Measurements from ENCODE around the gene PPM1L. TPM values are rescaled to one million over a fixed set of nuclear protein-coding genes. Genes with fewer than 3 reads are reported as not detected.

The PPM1L gene
- total and polyA plus RNA-seq, 2 of the 13 experiments (the other 11 are each of a cell fraction or from before 2014, with no cell fraction given) = 0.22 to 1.4 TPM

- TF ChIP-seq, protein P1, sequence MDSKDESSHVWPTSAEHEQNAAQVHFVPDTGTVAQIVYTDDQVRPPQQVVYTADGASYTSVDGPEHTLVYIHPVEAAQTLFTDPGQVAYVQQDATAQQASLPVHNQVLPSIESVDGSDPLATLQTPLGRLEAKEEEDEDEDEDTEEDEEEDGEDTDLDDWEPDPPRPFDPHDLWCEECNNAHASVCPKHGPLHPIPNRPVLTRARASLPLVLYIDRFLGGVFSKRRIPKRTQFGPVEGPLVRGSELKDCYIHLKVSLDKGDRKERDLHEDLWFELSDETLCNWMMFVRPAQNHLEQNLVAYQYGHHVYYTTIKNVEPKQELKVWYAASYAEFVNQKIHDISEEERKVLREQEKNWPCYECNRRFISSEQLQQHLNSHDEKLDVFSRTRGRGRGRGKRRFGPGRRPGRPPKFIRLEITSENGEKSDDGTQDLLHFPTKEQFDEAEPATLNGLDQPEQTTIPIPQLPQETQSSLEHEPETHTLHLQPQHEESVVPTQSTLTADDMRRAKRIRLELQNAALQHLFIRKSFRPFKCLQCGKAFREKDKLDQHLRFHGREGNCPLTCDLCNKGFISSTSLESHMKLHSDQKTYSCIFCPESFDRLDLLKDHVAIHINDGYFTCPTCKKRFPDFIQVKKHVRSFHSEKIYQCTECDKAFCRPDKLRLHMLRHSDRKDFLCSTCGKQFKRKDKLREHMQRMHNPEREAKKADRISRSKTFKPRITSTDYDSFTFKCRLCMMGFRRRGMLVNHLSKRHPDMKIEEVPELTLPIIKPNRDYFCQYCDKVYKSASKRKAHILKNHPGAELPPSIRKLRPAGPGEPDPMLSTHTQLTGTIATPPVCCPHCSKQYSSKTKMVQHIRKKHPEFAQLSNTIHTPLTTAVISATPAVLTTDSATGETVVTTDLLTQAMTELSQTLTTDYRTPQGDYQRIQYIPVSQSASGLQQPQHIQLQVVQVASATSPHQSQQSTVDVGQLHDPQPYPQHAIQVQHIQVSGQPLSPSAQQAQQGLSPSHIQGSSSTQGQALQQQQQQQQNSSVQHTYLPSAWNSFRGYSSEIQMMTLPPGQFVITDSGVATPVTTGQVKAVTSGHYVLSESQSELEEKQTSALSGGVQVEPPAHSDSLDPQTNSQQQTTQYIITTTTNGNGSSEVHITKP (CRISPR knock-in tag; IDR thresholded peaks at IDR 0.05; ENCODE audit: low read depth) = no peak
- TF ChIP-seq YEATS4 (CRISPR knock-in tag; IDR thresholded peaks at IDR 0.05; ENCODE audit: borderline replicate concordance) = no peak
- no peak for TF ChIP-seq FOXJ3 (CRISPR knock-in tag; IDR thresholded peaks at IDR 0.05; ENCODE audit: borderline replicate concordance)
Measured at GRCh38 chr3:161070980-161071663, 315.1 kb downstream of the PPM1L start (continued).

DNA sequence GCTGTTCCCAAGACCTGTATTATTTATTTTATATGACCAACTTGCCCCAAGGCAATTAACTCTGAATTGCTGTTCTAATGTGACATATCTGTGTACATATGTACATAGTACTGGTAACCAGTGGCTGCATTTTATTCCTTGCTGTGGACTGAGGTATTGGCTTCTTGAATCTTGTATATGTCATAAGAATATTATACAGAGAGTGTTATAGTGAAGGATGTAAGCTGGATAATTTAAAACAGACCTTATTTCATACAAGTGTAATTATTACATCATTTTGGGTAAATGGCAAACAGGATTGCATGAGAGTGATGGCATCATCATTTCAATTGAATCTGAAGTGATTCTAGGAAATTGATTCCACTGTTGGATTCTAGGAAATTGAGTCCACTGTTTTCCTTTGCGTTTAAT is 316.2 kb downstream of the PPM1L start:
- Histone ChIP-seq H3K27ac (ENCODE audit: extremely low read length, insufficient read depth, low read length) (no peak overlapping the region), H2AFZ (ENCODE audit: low read length) (no peak overlapping the region), H4K20me1 (ENCODE audit: insufficient read depth, low read length) (no peaks in the 10 kb centered on the region), H3K4me2 (ENCODE audit: low read depth, low read length) (no peak overlapping the region), H3K9me3 (ENCODE audit: low read length) (no peaks in the 10 kb centered on the region), H3K79me2 (ENCODE audit: insufficient read depth, low read length) (no peaks in the 10 kb centered on the region), H3K9ac (ENCODE audit: insufficient read depth, low read depth, low read length) (no peak overlapping the region), H3K36me3 (replicated peaks in 1 of 2; ENCODE audit: control insufficient read depth in 1 of 2, insufficient read depth in 2 of 2, low read length in 2 of 2) (no peaks in the 10 kb centered on the region), H3K27me3 (ENCODE audit: control insufficient read depth in 1 of 2, insufficient read depth in 2 of 2, low read length in 2 of 2) (no peaks in the 10 kb centered on the region), H3K4me3 (replicated peaks in 1 of 3; ENCODE audit: insufficient read depth in 1 of 3, low read depth in 2 of 3, low read length in 3 of 3) (no peak overlapping the region), H3K4me1 (ENCODE audit: insufficient read depth, low read length) (no peaks in the 10 kb centered on the region)
- CTCF ChIA-PET (ENCODE audit: low intra/inter-chr PET ratio, low total read pairs) = no interaction called here
- BruUV-seq (replicated peaks) = no TSS peak
- ATAC-seq (no peak), DNase-seq (ENCODE audit: low spot score) (no peak), FAIRE-seq (no peak)
- peak; percentile 20; the same call in 1 of the 2 replicates for TF ChIP-seq ATF7 (IDR thresholded peaks at IDR 0.05)
- no peak for TF ChIP-seq ATF7 (CRISPR knock-in tag; IDR thresholded peaks at IDR 0.05)
- TF ChIP-seq XBP1 (CRISPR knock-in tag; IDR thresholded peaks at IDR 0.05) = no peak
- TF ChIP-seq KMT2B (CRISPR knock-in tag; IDR thresholded peaks at IDR 0.05) = no peak
- no peak for TF ChIP-seq KLF16 (CRISPR knock-in tag; IDR thresholded peaks at IDR 0.05)
- intact Hi-C loops (cut with micrococcal nuclease; ENCODE audit: unreplicated experiment) (no loop called here), in situ Hi-C loops (cut with HindIII; ENCODE audit: extremely low pct_ligation_motif_present, low pct_unique_long_range_greater_than_20kb) (no loop called here)
- WGBS (ENCODE audit: low lambda C conversion rate) = 32% methylated on average over 1 of the region's 1 CpG
- POLR2A ChIA-PET = no interaction called here

Data from HepG2 (cell line).